Activated naive CD4-positive, alpha-beta T cell treated with Interleukin-2 at 50 U/mL for 16 hours (primary cell): ENCODE measurements around the gene PPP1R1B.
A peak's percentile ranks its signal among the peaks of the same experiment; 100 is the strongest.

Experiments used
- DNase-seq: peaks from one replicate; pipeline ENCODE4 v3.0.0-alpha.2; 2020

Gene PPP1R1B

DNA sequence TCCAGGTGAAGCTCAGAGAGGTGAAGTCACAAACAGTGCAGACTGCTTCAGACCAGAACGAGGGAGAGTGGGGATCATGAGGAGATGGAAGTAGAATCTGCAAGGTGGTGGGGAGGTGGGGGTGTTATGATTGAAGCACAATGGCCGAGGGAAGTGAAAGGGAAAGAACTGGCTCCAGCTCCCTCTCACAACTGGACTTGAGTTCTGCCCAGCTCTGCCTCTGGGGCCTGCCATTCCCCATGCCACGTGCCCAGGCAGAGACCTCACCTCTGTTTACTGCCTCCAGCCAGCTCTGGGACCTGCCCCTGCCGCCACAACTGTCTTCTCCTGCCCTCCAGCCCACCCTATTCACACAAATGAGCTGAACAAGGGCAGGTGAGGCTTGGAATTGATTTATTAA lies 44.0 kb downstream of the PPP1R1B start:
- DNase-seq: no peak

DNA sequence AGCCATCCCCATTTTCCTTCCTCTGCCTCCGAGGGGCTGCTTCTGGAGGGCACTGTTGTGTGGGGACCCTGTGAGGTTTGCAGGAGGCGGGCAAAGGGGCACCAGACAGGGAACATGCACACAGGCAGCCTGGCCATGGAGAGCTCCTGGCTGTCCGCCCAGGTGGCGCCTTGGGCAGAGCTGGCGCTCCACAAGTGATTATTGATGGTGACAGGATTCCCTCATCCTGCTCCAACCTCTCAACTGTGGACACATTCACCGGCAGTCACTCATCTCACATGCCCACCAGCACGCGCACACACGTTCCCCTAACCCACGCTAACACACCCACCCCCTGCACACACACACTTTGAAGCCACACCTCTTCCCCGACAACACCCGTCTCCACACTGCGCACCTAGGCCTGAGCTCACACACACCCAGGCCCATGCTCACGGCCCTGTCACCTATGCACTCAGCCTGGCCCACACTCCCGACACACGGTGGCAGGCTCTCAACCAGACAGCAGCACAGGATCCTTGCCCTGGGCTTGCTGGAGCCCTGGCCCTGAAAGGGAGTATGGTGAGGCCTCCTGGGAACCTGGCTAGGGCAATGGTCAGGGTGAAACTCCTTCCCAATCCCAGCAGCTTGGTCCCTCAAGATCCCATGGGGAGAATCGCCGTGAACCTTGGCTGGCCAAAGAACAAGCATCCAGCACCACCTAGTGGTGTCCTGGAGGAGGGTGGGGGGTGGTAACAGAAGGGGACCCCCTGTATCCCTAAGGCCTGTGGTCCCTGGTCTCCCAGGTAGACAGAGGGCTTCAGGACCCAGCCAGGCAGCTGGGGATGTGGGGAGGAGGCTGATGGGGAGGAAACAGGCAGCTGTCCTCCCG lies 45.1 kb downstream of the PPP1R1B start:
- DNase-seq: no peak

- no peak for DNase-seq
These were observed 46.0 kb downstream of the PPP1R1B start for GRCh38 chr17:39672522-39673334.

DNA sequence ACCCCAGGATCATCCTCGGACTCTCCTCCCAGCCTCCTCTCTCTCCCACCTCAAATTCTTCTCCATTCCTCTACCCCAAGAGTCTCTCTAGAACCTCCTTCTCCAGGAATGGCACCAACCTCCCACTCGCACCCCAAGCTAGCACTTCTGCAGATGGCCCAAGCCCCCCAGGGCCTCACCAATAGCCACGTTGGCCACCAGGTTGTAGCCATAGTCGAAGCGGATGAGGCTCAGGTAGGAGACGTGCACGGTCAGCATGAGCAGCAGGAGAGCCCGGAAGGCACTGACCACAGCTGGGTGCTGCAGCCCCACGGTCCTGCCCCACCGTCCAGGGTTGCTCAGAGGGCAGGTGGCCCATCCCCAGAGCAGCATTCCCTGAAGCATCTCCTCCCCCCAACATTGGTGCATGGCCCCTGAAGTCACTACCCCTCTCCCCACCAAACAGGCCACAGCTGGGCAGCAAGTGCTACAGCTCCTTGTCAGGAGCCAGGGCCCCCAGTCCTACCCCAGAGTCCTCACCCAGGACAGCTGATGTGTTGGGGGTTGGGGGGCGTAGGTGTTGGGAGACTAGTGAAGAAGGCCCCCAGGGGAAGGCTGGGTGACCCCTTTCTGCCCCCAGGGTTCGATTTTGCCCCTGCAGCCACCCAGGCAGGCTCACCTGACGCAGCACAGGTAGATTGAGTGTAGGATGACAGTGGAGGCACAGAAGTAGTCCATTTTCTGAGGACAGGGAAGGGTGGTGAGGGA lies 46.8 kb downstream of the PPP1R1B start:
- DNase-seq: no peak

- no peak for DNase-seq
These were observed 47.4 kb downstream of the PPP1R1B start for GRCh38 chr17:39674179-39674578.

DNA sequence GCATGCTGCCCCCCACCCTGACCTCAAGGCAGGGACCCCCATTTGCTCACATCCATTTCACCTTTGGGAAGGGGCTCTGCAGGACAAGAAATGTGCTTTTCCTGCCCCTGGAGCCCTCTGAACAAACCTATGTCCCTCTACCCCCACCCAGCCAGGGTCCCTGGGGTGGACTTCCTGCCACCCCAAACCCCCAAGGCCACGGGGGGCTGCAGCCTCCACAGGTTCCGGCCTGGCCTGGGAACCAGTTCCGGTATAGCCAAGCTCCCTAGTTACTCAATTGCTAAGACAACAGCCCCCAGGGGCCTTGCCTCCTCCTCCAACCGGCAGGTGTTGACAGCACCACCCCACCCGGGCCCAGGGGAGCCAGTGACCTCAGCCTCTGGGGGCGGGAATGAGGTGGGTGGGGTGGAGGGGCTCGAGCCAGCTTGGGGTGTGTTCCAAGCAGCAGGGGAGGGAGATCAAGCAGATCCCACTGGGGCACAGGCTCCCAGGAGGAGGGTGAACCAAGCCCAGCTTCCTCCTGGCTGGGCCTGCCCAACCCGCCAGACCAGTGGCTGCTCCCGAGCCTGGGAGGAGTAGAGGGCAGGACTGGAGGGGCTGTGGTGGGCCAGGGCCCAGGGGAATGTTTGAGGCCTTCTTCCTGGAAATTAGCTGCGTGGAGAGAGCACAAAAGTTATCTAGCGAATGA lies 48.1 kb downstream of the PPP1R1B start:
- no peak for DNase-seq

- DNase-seq: no peak
These were observed 48.8 kb downstream of the PPP1R1B start for GRCh38 chr17:39675390-39676082.

DNA sequence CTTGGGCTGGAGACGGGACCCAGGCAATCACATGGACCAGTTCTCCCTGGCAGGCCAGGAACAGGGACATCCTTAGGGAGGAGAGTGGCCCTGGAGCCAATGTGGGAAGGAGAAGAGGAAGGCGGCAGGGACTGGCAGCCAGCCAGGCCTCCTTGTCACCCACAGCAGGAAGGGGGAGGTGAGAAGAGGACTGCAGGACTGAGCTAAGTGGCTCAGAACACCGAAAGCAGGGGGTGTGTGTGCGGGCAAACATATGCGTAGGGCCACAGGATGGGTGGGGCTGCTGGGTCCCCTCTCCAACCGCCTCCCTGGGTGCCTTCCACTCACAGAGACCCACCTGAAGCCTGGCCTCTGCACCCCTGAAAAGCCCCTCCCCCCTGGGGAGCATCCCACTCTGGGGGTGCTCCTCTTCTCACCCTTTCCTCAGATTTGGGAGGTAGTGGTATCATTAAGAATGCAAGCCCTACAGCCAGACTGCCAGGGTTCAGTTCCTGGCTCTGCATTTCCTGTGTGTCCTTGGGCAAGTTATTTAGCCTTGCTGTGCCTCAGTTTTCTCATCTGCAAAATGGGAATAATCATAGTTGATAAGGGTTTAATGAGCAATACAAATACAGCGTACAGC lies 49.6 kb downstream of the PPP1R1B start:
- peak; percentile 45 for DNase-seq

DNA sequence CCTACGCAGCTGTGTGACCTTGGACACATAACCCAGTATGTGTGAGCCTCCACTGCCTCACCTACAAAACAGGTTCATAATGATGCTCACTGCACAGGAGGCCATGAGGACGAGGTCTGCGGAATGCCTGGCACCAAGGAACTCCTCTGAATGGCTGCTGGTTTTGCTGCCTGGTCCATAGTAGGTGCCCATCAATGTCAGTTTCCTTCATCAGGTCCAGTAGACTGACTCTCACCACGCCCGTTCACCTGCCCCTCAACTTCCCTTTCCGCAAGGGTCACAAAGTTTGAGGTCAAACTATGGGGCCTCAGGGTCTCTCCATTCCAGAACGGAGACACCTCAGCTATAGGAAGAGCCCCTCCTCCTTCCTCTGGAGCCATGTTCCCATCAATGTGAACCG lies 50.3 kb downstream of the PPP1R1B start:
- DNase-seq: no peak

- no peak for DNase-seq
These were observed 51.0 kb downstream of the PPP1R1B start for GRCh38 chr17:39677542-39678339.

- DNase-seq: no peak
These were observed 51.8 kb downstream of the PPP1R1B start for GRCh38 chr17:39678340-39679116.

- DNase-seq: peak; percentile 35
These were observed 52.9 kb downstream of the PPP1R1B start for GRCh38 chr17:39679521-39680192.

DNA sequence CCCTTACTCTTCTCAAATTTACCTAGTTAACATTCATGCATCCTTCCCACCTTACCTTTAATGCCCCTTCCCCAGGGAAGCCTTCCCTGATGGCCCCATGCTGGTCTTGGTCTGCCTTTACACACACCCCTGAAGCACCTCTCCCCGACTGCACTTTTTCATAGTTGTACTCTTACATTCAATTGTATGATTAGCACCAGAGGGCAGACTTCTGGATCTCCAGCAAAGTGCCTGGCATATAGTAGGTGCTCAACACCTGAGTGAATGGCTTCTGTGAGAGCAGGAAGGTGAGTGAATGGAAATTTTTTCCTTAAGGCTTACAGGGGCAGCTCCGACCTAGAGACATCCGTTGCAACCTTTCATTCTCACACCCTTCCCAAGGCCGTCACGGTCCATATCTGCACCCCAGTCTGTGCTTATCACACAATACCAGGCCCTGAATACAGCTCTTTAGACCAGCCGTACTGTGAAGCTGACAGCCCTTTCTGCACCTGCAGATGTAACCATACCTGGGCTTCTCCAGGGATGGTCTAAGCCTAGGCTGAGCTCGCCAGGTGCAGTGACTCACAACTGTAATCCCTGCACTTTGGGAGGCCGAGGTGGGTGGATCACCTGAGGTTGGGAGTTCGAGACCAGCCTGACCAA lies 56.7 kb downstream of the PPP1R1B start:
- no peak for DNase-seq

DNA sequence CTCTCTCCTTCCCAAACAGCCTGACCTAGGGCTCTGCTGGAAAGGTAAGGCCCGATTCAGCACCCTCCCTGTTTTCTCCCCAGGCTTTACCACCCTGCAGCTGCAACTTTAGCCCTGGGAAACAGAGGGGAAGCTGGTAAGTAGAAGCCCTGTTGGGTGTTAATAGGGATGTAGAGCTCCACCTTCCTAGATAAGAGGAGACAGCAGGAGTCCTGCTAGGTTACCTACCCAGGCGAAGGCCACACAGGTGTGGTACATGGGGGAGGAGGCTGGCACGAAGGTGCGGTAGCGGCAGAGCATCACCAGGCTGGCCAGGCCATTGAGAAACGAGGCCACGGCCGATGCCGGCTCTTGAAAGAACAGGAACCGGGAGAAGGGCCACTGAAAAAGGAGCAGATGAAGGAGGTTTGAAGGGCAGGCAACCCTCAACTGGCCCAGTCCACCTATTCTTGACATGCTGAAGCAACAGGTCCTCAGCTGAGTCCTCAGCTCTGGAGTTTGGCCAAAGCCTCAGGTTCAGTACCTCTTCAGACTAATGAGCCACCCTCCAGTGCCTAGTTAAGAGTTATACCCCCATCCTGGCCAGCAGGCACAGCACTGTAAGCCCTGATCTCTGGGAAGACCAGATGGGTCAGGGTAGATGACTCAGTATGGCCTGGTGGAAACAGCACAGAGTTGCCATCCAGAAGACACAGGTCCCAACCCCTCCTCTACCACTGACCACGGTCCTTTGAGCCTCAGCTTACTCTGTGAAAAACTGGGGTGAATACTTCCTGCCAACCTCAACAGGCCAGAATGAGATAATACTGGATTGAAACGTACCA lies 57.8 kb downstream of the PPP1R1B start:
- DNase-seq: no peak
